ENCODE measurements around the gene TPRX1. TPM values are rescaled to one million over a fixed set of nuclear protein-coding genes. Genes with fewer than 3 reads are reported as not detected.

Gene TPRX1
- total and polyA plus RNA-seq, 9 of the 15 experiments (the other 6 are each of a cell fraction or from before 2014, with no cell fraction given) = not detected

DNA sequence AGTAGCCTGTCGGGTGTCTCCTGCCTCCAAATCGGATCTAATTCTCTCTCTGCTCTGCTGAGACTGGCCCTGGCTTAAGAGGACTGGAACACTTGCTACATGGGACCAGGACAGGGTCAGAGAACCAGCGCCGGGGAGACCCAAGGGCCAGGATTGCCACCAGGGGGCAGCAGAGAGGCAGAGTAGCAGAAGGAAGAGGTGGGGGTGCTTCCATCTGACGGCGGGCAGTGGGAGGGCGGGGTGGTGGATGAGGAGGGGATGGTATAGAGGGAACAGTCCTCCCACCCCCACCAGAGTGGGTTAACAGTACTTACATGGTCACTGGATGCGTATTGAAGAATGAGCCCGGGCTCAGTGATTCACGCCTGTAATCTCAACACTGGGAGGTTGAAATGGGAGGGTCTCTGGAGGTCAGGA, 13.9 kb downstream of the TPRX1 start (continued):
- TF ChIP-seq, protein P1, sequence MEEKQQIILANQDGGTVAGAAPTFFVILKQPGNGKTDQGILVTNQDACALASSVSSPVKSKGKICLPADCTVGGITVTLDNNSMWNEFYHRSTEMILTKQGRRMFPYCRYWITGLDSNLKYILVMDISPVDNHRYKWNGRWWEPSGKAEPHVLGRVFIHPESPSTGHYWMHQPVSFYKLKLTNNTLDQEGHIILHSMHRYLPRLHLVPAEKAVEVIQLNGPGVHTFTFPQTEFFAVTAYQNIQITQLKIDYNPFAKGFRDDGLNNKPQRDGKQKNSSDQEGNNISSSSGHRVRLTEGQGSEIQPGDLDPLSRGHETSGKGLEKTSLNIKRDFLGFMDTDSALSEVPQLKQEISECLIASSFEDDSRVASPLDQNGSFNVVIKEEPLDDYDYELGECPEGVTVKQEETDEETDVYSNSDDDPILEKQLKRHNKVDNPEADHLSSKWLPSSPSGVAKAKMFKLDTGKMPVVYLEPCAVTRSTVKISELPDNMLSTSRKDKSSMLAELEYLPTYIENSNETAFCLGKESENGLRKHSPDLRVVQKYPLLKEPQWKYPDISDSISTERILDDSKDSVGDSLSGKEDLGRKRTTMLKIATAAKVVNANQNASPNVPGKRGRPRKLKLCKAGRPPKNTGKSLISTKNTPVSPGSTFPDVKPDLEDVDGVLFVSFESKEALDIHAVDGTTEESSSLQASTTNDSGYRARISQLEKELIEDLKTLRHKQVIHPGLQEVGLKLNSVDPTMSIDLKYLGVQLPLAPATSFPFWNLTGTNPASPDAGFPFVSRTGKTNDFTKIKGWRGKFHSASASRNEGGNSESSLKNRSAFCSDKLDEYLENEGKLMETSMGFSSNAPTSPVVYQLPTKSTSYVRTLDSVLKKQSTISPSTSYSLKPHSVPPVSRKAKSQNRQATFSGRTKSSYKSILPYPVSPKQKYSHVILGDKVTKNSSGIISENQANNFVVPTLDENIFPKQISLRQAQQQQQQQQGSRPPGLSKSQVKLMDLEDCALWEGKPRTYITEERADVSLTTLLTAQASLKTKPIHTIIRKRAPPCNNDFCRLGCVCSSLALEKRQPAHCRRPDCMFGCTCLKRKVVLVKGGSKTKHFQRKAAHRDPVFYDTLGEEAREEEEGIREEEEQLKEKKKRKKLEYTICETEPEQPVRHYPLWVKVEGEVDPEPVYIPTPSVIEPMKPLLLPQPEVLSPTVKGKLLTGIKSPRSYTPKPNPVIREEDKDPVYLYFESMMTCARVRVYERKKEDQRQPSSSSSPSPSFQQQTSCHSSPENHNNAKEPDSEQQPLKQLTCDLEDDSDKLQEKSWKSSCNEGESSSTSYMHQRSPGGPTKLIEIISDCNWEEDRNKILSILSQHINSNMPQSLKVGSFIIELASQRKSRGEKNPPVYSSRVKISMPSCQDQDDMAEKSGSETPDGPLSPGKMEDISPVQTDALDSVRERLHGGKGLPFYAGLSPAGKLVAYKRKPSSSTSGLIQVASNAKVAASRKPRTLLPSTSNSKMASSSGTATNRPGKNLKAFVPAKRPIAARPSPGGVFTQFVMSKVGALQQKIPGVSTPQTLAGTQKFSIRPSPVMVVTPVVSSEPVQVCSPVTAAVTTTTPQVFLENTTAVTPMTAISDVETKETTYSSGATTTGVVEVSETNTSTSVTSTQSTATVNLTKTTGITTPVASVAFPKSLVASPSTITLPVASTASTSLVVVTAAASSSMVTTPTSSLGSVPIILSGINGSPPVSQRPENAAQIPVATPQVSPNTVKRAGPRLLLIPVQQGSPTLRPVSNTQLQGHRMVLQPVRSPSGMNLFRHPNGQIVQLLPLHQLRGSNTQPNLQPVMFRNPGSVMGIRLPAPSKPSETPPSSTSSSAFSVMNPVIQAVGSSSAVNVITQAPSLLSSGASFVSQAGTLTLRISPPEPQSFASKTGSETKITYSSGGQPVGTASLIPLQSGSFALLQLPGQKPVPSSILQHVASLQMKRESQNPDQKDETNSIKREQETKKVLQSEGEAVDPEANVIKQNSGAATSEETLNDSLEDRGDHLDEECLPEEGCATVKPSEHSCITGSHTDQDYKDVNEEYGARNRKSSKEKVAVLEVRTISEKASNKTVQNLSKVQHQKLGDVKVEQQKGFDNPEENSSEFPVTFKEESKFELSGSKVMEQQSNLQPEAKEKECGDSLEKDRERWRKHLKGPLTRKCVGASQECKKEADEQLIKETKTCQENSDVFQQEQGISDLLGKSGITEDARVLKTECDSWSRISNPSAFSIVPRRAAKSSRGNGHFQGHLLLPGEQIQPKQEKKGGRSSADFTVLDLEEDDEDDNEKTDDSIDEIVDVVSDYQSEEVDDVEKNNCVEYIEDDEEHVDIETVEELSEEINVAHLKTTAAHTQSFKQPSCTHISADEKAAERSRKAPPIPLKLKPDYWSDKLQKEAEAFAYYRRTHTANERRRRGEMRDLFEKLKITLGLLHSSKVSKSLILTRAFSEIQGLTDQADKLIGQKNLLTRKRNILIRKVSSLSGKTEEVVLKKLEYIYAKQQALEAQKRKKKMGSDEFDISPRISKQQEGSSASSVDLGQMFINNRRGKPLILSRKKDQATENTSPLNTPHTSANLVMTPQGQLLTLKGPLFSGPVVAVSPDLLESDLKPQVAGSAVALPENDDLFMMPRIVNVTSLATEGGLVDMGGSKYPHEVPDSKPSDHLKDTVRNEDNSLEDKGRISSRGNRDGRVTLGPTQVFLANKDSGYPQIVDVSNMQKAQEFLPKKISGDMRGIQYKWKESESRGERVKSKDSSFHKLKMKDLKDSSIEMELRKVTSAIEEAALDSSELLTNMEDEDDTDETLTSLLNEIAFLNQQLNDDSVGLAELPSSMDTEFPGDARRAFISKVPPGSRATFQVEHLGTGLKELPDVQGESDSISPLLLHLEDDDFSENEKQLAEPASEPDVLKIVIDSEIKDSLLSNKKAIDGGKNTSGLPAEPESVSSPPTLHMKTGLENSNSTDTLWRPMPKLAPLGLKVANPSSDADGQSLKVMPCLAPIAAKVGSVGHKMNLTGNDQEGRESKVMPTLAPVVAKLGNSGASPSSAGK (IDR thresholded peaks at IDR 0.05) = no peak
- TF ChIP-seq, protein P2, sequence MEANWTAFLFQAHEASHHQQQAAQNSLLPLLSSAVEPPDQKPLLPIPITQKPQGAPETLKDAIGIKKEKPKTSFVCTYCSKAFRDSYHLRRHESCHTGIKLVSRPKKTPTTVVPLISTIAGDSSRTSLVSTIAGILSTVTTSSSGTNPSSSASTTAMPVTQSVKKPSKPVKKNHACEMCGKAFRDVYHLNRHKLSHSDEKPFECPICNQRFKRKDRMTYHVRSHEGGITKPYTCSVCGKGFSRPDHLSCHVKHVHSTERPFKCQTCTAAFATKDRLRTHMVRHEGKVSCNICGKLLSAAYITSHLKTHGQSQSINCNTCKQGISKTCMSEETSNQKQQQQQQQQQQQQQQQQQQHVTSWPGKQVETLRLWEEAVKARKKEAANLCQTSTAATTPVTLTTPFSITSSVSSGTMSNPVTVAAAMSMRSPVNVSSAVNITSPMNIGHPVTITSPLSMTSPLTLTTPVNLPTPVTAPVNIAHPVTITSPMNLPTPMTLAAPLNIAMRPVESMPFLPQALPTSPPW (CRISPR knock-in tag; IDR thresholded peaks at IDR 0.05) = peak; percentile 63
- TF ChIP-seq, protein P3, sequence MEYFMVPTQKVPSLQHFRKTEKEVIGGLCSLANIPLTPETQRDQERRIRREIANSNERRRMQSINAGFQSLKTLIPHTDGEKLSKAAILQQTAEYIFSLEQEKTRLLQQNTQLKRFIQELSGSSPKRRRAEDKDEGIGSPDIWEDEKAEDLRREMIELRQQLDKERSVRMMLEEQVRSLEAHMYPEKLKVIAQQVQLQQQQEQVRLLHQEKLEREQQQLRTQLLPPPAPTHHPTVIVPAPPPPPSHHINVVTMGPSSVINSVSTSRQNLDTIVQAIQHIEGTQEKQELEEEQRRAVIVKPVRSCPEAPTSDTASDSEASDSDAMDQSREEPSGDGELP (CRISPR knock-in tag; IDR thresholded peaks at IDR 0.05; ENCODE audit: borderline replicate concordance) = peak; percentile 36; the same call in 1 of the 2 replicates
- TF ChIP-seq NCOA1 (IDR thresholded peaks at IDR 0.05; ENCODE audit: low read depth) = no peak
- TF ChIP-seq LARP7 (IDR thresholded peaks at IDR 0.05) = no peak
- TF ChIP-seq ILF3 (IDR thresholded peaks at IDR 0.05; ENCODE audit: borderline replicate concordance) = no peak
- TF ChIP-seq, protein P4, sequence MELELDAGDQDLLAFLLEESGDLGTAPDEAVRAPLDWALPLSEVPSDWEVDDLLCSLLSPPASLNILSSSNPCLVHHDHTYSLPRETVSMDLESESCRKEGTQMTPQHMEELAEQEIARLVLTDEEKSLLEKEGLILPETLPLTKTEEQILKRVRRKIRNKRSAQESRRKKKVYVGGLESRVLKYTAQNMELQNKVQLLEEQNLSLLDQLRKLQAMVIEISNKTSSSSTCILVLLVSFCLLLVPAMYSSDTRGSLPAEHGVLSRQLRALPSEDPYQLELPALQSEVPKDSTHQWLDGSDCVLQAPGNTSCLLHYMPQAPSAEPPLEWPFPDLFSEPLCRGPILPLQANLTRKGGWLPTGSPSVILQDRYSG (tag; conservative IDR thresholded peaks at IDR 0.05; ENCODE audit: low read depth) = no peak
- TF ChIP-seq MECOM (CRISPR knock-in tag; IDR thresholded peaks at IDR 0.05) = no peak
- no peak for TF ChIP-seq POLR2H (tag; IDR thresholded peaks at IDR 0.05; ENCODE audit: low read depth)
- TF ChIP-seq TAF15 (IDR thresholded peaks at IDR 0.05; ENCODE audit: low read depth, low read length) = no peak
- no peak for TF ChIP-seq KDM5B (IDR thresholded peaks at IDR 0.05; ENCODE audit: insufficient replicate concordance, low read depth, low read length)
- TF ChIP-seq CTBP1 (IDR thresholded peaks at IDR 0.05; ENCODE audit: borderline replicate concordance) = no peak
